ENCODE measurements around the gene IVL.

- TF ChIP-seq CTCF (IDR thresholded peaks at IDR 0.05): no peak
- no peak for TF ChIP-seq POLR2A (IDR thresholded peaks at IDR 0.05)
Observed at GRCh38 chr1:152959801-152960451, 51.6 kb downstream of the IVL start.

All from adrenal gland (tissue), 5 donors.